ENCODE data around the gene ANKS1B. TPM values are rescaled to one million over a fixed set of nuclear protein-coding genes. Genes with fewer than 3 reads are reported as not detected.

The ANKS1B gene
- total RNA-seq, 4 donors from 2014 or later = 1.5 to 5.5 (median 4.4) TPM

DNA sequence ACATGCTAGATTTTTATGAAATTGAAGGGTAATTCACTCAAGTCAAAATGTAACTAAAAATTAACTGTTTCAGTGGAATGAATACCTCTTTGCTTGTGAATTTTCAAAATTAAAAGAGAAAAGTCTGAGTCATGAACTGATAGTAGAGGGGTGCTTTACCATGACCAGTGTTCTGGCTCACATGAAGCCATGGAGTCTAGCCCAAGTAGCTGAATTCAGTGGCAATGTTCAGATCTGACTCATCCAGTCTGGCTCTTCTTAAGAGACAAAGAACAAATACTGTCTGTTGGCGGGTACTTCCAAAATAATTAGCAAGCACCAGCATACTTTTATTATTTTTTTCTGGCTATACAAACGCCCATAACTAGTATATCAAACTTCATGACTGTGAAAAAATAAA is 703.5 kb downstream of the ANKS1B start:
- TF ChIP-seq POLR2A (IDR thresholded peaks at IDR 0.05) = no peak
- TF ChIP-seq, protein P1, sequence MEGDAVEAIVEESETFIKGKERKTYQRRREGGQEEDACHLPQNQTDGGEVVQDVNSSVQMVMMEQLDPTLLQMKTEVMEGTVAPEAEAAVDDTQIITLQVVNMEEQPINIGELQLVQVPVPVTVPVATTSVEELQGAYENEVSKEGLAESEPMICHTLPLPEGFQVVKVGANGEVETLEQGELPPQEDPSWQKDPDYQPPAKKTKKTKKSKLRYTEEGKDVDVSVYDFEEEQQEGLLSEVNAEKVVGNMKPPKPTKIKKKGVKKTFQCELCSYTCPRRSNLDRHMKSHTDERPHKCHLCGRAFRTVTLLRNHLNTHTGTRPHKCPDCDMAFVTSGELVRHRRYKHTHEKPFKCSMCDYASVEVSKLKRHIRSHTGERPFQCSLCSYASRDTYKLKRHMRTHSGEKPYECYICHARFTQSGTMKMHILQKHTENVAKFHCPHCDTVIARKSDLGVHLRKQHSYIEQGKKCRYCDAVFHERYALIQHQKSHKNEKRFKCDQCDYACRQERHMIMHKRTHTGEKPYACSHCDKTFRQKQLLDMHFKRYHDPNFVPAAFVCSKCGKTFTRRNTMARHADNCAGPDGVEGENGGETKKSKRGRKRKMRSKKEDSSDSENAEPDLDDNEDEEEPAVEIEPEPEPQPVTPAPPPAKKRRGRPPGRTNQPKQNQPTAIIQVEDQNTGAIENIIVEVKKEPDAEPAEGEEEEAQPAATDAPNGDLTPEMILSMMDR (IDR thresholded peaks at IDR 0.05) = no peak
- intact Hi-C loops (cut with DNase I; ENCODE audit: low total_unique reads) = no loop called here
- 20 to 28% methylated on average over 2 of the region's 2 CpGs for WGBS, 2 donors
- H3K4me3 ChIP-seq (ENCODE audit: low read depth, poor library complexity, severe bottlenecking) = no peak overlapping the region
- no peak for DNase-seq (ENCODE audit: low spot score in 2 of 2)

DNA sequence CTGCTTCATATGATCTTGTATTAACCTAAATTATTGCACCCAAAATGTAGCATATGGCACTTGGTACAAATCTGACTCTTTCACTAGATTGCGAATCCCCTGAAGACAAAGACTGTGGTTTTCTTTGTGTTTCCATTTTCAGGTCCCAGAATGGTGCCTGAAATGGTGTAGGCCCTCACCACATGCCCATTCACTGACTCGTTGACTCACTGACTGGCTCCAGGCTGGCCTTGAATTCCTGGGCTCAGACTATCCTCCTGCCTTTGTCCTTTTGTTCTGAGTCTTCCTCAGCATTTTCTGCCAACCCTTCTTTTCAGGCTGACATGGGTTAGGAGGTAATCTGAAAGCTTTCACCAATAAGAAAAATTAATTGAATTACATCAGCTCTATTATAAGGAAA is 705.8 kb downstream of the ANKS1B start:
- no peak overlapping the region for H3K4me3 ChIP-seq (ENCODE audit: low read depth, poor library complexity, severe bottlenecking)
- 79 to 86% methylated on average over 2 of the region's 2 CpGs for WGBS, 2 donors
- intact Hi-C loops (cut with DNase I; ENCODE audit: low total_unique reads) = no loop called here
- DNase-seq (ENCODE audit: low spot score in 2 of 2) = no peak
- TF ChIP-seq, protein P1 (IDR thresholded peaks at IDR 0.05) = no peak
- TF ChIP-seq POLR2A (IDR thresholded peaks at IDR 0.05) = no peak

DNA sequence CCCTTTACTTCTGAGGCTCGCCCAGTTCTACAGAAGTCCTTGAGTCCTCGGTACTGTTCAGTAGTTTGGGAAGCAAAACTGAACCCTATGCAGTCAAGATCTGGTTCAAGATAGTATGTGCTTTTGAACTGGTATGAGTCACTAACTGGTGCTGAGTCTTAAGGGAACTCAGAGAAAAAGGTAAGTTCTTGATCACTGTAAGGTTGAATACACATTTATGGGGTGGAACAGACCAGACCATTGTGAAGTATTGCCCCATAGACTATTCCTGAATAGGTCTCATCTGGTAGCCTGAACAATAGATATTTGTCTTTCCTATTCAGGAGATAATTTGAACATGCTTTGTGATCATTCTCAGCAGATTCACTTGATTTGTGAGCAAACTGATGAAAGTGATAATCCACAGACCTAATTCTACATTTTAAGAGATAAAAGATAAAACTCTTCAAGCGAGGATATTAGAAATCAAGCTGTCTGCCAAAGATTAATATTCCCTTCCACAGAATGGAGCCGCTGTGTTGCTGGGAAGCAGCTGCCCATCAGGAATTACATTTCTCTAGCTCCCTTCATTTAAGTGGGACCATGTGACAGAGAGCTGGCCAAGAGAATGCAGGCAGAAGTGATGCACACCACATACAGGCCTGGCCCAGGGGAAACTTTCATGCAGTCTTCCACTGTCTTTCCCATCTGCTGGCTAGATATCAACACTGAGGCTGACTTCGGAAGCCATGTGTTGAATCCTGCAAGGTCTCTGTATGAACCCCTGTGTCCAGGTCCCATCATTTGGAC is 707.0 kb downstream of the ANKS1B start:
- no peak overlapping the region for H3K4me3 ChIP-seq (ENCODE audit: low read depth, poor library complexity, severe bottlenecking)
- no peak for TF ChIP-seq POLR2A (IDR thresholded peaks at IDR 0.05)
- TF ChIP-seq, protein P1 (IDR thresholded peaks at IDR 0.05) = no peak
- WGBS, 2 donors = 80 to 83% methylated on average over 5 of the region's 5 CpGs
- no peak for DNase-seq (ENCODE audit: low spot score in 2 of 2)
- intact Hi-C loops (cut with DNase I; ENCODE audit: low total_unique reads) = no loop called here

DNA sequence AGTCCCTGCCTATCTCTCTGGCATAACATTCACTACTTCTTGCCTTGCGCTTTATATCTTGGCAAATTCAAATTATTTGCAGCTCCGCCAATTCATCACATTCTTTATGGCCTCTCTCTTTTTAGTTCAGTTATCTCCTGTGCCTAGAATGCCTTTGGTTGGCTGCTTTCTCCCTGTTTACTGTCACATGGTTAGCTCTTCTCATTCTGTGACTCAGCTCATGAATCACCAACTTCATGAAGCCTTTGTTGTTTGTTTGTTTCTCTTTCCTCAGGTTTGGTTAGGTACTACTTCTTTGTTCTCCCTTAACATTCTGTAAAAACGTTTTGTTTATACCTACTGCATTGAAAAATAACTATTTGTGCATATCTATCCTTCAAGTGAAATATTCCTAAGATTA is 713.7 kb downstream of the ANKS1B start:
- DNase-seq (ENCODE audit: low spot score in 2 of 2) = no peak
- H3K4me3 ChIP-seq (ENCODE audit: low read depth, poor library complexity, severe bottlenecking) = no peak overlapping the region
- TF ChIP-seq, protein P1 (IDR thresholded peaks at IDR 0.05) = no peak
- TF ChIP-seq POLR2A (IDR thresholded peaks at IDR 0.05) = no peak
- intact Hi-C loops (cut with DNase I; ENCODE audit: low total_unique reads) = no loop called here
- WGBS, 2 donors = 66 to 69% methylated on average over 3 of the region's 3 CpGs

DNA sequence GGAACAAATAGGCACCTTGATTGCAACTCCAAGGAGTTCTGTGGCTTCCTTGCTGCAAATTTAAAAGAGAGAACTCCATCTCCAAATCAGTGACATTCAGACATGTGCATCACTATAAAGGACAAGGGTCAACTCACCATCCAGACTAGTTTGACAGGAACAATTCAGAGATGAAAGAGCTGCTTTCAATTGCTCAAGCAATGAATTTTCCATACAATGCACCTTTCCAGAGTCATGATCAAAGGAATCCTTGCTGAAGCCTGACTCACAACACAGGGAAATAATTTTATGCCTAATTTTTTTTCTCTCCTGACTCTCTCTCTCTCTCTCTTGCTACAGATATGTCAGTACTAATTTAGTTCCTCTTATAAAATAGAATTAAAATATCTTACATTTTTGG is 717.7 kb downstream of the ANKS1B start:
- DNase-seq (ENCODE audit: low spot score in 2 of 2) = no peak
- TF ChIP-seq, protein P1 (IDR thresholded peaks at IDR 0.05) = no peak
- no peak for TF ChIP-seq POLR2A (IDR thresholded peaks at IDR 0.05)
- intact Hi-C loops (cut with DNase I; ENCODE audit: low total_unique reads) = no loop called here
- H3K4me3 ChIP-seq (ENCODE audit: low read depth, poor library complexity, severe bottlenecking) = no peak overlapping the region

DNA sequence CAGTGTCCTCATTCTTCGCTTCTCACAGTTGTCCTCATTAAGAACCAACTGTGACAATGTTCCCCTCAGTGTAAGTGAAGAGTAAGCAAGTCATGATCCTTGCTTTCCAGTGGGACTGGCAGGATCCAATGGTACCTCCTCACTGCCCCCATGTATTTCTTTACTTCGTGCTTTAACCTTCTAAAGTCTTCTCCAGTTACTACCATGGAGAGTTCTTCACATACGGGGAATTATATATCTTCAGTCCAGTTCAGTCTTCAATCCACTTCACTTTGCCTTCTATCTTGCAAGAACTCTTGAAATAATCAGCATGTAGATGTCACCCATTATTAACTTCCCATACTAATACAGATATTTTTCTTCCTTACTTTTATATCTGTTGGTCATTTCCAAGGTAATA is 719.1 kb downstream of the ANKS1B start:
- 80 to 83% methylated on average over 3 of the region's 3 CpGs for WGBS, 2 donors
- intact Hi-C loops (cut with DNase I; ENCODE audit: low total_unique reads) = no loop called here
- no peak for TF ChIP-seq POLR2A (IDR thresholded peaks at IDR 0.05)
- TF ChIP-seq, protein P1 (IDR thresholded peaks at IDR 0.05) = no peak
- DNase-seq (ENCODE audit: low spot score in 2 of 2) = no peak
- H3K4me3 ChIP-seq (ENCODE audit: low read depth, poor library complexity, severe bottlenecking) = no peak overlapping the region
